ENCODE data around the gene CCDC51. TPM values are rescaled to one million over a fixed set of nuclear protein-coding genes. Genes with fewer than 3 reads are reported as not detected.

The CCDC51 gene
- total RNA-seq, 1 experiment from 2014 or later, result 53.4 TPM

DNA sequence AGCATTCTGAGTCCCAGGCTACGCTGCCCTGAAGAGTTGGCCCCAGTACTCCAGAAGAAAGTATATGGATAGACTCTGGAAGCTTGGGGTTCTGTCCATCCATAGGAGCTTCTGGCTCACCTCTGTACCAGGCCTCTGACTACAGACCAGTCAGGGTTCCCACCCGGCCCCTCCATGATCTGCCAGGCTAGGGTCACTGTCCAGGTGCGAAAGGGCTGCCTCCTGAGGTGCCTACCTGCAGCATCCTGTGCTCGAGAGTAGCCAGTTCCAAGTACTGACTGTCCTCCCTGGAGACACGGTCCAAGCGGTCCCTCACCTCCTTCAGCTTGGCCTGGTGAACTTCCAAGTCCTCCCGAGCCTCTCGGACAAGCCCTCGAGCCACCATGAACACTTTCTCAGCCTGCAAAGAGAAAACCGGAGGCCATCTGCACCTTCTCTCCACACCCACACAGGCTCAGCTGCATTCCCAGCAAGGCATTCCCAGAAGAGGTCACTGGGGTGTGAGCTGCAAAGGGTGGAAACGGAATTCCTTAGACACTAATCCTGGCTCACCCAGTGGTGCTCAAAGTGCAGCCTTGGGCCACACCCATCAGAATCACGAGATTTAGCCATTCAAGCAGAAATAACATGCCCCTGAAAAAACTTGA lies 6.3 kb downstream of the CCDC51 start:
- no peak for DNase-seq (ENCODE audit: low read depth)

DNA sequence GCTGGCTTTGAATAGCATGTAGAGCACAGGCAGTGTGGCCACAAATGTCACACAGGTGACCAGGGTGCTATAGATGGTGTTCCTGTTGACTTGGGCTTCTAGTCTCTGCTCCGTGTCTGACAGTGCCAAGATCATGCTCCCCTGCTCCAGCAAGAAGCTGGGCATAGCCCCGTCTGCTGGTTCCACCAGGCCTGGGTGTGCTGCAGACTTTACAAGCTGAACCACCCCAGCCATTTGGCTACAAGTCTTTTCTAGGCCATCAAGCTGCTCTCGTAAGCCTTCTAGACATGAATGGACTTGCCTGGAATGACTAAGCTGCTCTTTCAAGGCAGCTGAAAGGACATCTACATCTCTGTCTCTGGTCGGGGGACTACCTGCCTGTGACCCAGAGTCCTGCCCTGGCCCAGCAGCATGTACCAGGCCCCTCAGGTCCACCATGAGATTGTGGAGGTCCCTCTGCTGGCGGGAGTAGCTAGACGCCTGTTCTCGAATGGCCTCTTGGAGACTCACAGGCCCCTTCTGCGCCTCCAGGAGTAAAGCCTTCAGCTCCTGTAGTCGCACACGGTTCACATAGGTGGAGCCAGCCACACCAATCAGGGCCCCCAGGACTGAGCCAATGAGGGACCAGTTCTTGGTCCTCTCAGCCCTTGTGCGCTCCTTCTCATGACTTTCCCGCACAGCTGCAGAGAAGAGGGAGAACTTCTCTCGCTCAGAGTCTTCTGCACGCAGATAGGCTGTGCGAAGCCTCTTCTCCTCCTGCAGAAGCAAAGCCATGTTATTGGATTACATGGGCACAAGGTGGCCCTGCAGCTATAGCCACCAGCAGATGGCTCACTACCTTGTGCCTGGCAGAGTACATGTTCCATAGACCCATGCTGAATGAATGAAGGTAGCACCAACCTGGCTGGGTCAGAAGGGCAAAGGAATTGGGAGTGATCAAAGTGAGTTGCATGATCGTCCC lies 7.2 kb downstream of the CCDC51 start:
- DNase-seq (ENCODE audit: low read depth), result no peak

DNA sequence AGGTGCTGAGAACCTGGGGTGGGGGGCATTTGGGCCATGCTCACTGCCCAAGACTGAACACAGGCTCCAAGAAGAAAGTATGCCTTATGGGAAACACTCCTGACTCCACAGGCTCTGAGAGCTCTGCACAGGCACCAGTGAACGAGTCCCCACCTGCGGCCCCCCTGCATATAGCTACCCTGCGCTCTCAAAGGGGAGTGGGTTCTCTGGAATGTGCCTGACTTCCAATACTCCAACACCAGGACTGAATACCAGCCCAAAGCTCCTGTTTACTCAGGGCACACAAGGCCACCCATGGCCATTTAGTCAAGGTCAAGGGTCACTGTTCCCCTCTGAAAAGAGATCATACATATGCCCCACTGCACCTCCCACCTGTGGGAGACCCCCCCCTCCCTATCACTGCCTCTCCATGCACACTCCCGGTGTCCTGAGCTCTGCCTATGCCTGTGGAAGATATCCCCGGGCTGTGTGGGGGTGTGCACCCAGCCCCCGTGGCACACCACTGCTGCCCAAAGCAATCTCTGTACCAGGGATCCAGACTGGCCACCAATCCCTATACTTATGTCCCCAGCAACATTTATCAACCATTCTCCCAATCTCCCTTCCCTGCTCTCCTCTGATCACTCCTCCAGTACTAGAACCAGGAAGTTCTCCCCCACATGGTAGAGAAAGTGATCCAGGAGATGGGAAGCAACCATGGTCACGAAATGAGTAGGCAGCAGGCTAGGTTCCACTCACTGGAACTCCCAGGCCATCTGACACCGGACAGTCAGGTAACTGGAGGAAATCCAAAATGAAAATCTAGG lies 8.5 kb downstream of the CCDC51 start:
- DNase-seq (ENCODE audit: low read depth), result no peak

DNA sequence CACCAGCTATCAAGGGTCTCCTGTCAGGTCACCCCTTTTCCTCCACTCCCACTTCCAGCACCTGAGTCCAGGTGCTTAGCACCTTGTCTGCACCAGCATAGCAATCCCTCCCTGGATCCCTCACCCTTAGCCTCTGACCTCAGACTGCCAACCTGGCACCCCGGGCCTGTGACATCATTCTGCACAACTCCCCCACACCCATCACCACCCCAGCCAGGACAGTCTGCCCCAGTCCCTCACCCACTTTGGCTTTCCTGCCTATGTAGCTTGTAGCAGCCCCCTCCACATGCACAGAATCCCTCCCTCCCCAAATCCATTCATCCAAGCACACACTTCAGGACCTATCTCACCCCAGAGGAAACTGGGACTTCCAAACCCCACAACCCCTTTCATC lies 9.2 kb downstream of the CCDC51 start:
- DNase-seq (ENCODE audit: low read depth), result no peak

DNA sequence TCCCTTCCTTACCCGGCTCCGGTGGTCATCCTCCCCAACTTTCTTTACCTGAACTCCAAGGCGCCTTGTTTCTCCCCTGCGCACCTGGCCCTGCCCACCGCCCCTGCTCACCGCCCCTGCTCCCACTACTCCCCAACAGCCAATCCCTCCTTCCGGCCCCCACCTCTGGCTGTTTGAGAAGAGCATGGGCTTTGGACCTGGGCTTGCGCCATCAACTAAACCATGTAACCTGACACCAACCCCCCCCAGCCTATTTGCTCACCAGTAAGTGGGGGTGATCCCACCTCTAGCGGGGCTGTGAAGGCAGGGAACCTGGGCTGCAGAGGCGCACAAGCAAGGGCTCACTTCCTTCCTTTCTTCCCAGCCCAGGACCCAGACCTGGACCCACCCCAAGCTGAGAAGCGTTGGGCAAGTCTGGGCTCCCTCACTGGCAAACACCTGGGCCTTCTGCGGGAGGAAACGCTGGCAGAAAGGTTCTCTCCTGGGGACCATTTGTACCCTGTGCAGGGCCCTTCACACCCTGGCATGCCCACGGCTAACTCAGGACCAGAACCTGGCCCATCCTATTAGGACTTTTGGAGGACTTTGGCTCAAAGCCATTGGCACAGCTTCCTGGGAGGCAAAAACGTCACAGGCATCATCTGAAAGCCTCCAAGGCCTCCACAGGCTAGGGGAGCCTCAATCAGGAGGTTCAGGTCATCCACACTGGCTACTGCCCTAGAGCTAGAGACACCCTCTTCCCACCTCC lies 9.8 kb downstream of the CCDC51 start, which contains the start of gene PLXNB1:
PLXNB1 (minus strand) TSS at position 127 of the 748 bp plus-strand sequence. CDS start 5,475 bp downstream, outside the sequence.
- DNase-seq (ENCODE audit: low read depth), result peak; percentile 67

DNA sequence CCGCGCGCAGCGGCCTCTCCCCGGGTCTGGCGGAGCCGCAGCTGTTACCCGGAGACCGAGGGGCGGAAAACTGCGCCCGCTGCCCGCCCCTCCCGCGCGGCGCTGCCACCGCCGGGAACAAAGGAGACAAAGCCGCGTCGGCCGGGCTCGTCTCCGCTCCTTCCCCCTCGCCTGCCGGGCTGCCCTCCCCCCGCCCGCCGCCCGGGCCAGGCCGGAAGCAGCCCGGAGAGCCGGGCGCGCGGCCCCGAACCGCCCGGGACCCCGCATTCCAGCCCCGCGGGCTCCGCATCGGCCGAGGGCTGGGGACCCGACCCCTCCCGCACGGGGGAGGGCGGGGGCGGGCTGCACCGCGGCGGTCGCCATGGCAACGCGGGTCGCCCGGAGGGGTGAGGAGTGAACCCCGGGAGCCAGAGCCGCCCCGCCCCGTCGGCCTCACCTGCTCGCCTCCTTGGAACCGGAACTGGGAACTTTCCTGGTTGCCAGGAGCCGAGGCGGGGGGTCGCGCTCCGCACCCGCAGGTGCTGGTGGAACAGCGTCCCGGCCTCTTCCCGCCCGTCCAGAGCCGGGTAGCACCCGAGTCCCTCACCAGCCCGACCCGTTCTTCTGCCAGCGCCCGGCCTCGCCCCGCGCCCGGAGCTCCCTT lies 10.5 kb downstream of the CCDC51 start:
- DNase-seq (ENCODE audit: low read depth), result peak; percentile 38

DNA sequence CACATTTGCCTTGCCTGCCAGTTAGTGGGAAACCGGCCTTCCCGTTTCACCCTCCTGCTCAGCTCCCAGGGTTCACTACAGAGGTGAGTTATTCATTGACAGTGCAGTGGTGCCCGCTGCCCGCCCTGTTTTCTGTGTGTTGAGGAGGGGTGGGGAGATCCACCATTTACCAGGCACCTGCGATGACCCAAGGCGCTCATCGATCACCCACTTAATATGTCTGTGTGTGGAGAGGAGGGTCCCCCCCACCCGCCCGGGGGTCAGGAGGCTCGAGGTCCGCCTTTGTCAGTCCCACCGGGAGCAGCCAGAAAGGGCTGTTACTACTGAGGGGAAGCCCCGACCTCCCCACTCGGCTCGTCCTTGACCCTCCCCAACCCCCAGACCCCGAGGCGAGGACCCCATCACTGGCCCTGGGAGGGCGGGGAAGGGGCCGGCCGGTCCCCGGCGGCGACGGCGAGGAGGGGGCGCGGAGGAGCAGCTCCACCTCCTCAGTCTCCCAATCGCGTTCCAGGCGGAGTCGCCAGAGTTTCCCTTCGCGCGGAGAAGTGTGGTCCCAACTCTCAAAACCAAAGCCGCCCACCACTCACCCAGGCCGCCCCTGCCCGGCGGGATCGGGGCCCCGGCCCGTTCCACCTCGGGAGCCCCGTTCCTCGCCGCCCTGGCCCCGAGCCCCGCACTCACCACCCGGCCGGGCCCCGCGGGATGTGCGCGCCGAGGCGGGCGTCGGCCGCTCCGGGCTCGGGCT lies 11.2 kb downstream of the CCDC51 start:
- DNase-seq (ENCODE audit: low read depth), result no peak

DNA sequence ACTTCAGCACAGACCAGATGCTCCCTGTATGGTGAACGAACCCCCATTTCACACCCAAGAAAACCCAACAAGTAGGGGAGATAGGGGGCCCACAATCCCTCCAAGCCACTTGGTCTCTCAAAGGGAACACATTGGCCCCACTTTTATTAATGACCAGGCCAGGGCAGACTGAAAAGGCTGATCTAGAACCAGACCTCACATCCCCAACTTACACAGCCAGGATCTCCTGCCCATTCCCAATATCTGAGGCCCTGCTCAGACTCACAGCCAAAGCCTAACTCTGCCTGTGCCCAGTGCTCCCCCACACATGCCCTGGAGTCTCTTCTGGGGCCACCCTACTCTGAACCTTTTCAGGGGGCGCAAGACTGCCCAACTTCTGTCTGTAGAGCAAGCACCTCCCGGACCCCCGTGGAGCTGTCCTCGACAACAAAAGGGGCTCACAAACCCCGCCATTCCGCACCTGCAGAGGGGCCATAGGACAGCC lies 11.8 kb downstream of the CCDC51 start:
- no peak for DNase-seq (ENCODE audit: low read depth)

DNA sequence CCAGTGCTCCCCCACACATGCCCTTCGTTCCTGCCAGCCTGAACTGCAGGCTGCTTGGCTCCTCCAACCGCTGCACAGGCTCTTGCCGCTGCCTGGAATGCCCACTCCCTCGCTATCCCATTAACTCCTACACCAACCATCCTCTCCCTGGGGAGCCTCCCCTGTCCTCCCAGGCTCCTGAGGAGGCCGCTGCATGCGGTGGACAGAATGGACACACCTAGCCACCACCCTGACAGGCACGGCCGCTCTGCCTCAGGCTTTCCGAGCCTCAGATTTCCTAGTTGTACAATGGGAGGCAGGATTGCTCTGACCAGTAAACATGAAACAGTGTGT lies 12.3 kb downstream of the CCDC51 start:
- no peak for DNase-seq (ENCODE audit: low read depth)

DNA sequence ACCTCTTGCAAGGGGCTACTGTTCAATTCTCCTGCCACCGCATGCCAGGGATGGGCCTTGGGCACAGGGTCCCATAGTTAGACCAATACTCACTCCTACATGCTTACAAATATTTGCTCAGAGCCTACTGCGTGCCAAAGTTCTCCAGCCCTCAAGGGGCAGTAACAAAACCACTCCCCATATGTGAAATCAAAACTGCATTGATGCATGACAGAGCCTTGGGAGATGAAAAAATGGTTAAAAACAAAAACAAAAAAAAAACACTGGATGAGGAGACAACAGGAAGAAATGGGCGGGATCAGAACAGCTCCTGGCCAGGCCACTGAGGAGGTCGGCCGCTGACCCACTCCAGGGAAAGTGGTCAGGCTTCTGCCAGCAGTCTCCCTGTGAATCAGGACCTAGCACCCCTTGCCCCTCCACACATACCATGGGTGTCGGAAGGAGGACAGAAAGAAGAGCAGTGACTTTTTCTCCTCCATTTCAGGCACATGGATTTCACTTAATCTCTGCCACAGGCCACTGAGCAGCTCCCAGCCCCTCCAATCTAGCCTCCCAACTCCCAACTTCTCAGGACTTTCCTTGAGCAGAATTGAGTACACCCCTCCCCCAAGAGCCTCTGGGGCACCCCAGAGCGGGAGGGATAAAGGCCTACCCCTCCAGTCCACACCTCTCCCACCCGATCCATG lies 12.8 kb downstream of the CCDC51 start:
- no peak for DNase-seq (ENCODE audit: low read depth)

DNA sequence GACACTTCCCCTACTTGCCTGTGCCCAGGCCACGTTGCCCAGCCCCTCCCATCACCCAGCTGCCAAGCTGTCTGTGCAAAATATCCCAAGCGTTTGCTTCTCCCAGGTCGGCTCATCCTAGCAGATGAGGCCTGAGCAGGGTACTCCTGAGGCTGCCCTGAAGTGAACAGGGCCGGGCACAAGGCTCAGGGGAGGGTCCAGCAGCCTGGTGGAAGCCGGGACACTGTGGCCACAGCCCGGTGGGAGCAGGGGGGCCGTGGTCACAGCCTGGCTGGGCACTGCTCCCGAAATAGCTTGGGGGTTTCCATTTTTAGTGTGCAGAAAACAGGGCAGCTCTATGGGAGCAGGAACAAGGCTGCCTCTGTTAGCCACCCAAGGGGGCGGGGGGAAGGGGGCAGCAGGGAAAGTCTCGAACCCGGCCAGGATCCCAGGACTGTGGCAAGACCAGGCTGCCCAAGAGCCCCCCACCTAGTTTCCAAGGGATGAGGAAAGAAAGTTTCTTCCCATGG lies 13.5 kb downstream of the CCDC51 start:
- DNase-seq (ENCODE audit: low read depth), result no peak

DNA sequence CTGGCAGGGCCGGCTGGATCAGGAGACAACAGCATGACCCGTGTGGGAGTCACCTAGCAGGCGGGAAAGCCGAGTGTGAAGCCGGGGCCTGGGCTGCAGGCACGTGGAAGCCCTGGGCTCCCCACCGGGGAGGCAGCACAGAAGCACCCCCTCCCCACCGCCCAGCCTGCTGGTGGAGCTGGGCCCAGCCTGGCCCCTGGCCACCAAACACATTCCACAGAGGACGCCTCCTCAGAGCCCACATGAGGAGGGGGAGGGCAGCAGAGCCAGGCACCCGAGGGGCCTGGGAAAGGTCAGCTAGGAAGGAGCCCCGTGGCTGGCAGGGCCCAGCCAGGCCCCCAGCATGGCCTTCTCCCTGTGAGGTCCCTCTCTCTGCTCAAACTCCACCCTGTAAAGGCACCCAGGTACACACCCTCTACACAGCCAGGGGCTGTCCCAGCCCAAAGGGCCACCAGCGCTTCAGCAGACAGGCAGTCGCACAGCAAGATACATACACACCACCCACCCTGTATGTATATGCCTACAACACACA lies 14.6 kb downstream of the CCDC51 start:
- DNase-seq (ENCODE audit: low read depth), result no peak

DNA sequence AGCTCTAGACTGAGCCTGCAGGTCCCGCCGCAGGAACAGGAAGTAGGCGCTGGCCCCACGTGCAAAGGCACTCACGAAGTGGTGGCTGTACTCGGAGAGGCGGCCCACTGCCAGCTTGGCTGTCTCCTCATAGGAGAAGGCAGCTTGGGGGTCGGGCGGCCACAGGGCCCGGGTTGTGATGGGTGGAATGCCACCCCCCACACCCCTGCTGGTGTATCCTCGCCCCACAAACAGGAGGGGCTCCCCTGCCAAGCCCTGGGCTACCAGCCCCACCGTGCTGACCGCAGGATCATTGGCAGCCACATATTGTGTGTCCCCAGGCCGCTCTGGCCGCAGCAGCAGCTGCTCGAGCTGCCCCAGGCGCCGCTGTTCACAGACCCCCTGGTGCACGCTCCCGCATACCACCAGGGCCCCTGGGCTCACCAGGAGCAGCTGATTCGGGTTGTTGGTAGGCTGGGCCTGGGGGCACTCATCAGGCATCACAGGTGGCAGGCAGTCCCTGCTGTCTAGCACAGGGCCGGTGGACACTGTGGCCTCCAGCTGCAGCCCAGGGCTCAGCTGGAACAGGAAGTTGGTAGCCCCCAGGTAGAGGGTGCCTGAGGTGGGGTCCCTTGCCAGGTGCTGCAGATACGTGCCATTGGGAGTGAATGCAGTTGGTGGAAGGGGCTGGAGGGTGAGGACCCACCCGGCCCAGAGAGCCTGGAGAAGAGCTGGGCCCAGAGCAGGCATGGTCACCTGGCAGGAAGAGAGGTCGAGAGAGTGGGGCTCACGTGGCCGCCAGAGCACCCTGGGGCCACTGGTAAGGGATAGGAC lies 15.8 kb downstream of the CCDC51 start:
- no peak for DNase-seq (ENCODE audit: low read depth)

DNA sequence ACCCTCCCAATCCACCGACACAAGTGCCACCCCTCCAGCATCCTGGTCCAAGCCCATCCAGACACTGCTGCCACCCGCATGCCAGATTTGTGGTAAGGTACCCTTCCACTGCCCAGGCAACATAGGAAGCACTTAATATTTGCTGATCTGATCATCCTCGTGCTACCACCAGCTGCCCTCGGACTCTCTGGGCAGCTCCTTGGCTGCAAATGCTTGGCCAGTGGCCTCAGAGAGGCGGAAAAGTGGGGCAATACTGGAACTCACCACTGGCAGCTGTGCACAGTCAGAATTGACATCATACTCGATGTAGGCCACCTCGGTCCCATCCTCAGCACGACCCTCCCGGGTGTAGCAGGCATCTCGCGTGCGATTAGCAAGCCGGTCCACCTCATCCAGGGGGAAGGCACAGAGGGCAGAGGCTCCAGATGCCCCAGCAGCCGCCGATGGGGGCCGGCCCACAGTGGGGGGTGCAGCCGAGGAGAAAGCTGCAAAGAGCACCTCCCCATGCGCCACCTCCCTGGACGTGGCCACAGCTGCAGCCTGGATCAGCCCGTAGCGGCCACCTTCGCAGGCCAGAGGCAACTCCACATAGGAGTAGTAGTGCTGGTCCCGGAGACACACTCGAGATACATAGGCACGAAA lies 16.6 kb downstream of the CCDC51 start:
- DNase-seq (ENCODE audit: low read depth), result no peak

DNA sequence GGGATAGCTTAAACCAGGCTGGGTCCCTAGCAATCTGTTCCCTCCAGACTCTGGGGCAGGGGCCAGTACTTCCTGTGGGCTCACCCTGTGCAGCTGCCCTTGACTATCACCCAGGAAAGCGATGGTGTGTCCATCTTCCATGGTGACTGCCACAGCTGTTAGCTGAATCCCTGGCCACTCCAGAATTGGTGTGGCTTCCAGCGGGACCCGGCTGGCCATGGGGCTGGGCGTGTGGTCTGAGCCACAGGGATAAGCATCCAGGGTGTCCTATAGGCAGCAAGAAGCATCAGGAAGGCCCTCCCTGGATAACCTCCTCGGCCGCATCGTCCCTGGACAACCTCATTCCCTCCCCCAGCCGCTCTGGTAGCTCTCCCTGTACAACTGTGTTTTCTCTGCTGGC lies 17.2 kb downstream of the CCDC51 start:
- no peak for DNase-seq (ENCODE audit: low read depth)

DNA sequence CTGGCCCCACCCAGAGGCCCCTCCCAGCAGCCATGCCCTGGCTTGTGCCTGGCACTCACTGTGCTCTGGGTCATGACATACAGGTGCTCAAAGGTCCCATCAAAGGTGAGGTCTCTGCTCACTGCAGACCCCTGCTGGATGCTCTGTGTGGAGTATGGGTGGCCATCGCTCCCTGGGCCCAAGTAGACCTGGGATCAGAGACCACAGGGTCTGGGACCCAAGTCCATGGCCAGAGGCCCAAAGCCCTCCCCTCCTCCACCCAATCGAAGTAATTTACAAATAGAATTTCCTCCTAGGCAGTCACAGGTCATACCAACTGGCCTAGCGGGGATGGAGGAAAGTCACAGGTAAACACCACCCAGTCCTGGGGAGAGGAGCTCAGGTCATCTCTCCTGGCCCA lies 17.6 kb downstream of the CCDC51 start:
- DNase-seq (ENCODE audit: low read depth), result no peak

DNA sequence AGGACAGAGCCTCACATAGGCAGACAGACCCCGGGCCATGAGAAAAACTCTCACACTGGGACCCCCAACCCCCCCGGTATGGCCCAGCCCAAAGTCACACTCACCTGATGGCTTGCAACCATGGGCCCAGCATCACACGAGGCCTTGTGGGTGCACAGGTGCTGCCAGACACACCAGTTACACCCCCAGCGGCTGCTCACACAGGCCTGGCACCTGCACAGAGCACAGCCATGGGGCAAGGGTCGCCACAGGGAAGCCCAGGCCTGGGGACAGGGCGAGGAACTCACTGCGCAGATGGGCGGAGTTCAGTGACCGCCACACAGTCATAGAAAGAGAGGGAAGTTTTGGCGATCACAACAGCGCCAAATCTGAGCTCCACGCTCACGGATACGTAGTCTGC lies 19.4 kb downstream of the CCDC51 start:
- no peak for DNase-seq (ENCODE audit: low read depth)
